ENCODE measurements around the gene ORC3. TPM values are rescaled to one million over a fixed set of nuclear protein-coding genes. Genes with fewer than 3 reads are reported as not detected.
"Not testable (repeated sequence)": the region's sequence is repeated elsewhere in the genome, so short reads cannot be mapped to it uniquely, and the experiment has no call there.

ORC3 gene
- total RNA-seq, 4 donors from 2014 or later, result 6.2 to 43.9 (median 24.8) TPM

DNA sequence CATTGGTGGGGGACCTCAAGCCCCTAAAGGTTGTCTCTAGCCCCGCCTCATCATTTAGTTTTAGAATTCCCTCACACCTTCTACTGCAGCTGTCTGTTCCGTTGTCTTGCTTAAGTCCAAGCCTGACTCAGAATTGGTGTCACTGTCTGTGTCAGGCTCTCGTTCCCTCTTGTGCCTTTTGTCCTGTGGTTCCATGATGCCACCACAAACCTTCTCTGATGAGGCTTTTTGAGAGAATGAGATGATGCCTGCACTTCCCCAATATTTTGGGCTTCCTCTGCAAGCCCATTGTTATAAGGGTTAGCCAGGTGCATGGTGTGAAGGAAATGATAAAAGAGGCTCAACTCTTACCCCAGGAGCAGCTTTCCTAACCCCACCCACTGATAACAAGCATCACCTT, 120.2 kb downstream of the ORC3 start:
- TF ChIP-seq, protein P1, sequence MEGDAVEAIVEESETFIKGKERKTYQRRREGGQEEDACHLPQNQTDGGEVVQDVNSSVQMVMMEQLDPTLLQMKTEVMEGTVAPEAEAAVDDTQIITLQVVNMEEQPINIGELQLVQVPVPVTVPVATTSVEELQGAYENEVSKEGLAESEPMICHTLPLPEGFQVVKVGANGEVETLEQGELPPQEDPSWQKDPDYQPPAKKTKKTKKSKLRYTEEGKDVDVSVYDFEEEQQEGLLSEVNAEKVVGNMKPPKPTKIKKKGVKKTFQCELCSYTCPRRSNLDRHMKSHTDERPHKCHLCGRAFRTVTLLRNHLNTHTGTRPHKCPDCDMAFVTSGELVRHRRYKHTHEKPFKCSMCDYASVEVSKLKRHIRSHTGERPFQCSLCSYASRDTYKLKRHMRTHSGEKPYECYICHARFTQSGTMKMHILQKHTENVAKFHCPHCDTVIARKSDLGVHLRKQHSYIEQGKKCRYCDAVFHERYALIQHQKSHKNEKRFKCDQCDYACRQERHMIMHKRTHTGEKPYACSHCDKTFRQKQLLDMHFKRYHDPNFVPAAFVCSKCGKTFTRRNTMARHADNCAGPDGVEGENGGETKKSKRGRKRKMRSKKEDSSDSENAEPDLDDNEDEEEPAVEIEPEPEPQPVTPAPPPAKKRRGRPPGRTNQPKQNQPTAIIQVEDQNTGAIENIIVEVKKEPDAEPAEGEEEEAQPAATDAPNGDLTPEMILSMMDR (IDR thresholded peaks at IDR 0.05), result no peak
- no peak for TF ChIP-seq POLR2A (IDR thresholded peaks at IDR 0.05)
- no peak for DNase-seq
- intact Hi-C loops (cut with DNase I; ENCODE audit: low total_unique reads), result no loop called here
- Histone ChIP-seq H3K27me3 (no peaks in the 10 kb centered on the region), H3K9me3 (no peaks in the 10 kb centered on the region), H3K4me1 (no peaks in the 10 kb centered on the region), H3K27ac (no peak overlapping the region), H3K36me3 (no peaks in the 10 kb centered on the region), H3K4me3 (no peak overlapping the region)

DNA sequence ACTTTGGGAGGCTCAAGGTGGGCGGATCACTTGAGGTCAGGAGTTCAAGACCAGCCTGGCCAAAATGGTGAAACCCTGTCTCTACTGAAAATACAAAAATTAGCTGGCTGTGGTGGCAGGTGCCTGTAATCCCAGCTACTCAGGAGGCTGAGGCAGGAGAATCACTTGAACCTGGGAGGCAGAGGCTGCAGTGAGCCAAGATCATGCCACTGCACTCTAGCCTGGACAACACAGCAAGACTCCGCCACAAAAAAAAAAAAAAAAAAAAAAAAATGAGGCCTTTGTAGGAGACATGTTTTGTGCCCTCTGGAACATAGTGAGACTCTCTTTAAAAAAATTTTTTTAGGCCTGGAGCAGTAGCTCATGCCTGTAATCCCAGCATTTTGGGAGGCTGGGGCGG, 122.8 kb downstream of the ORC3 start:
- H3K9me3 ChIP-seq; H3K4me1 ChIP-seq; H3K4me3 ChIP-seq; intact Hi-C loops (cut with DNase I; ENCODE audit: low total_unique reads); DNase-seq; H3K27me3 ChIP-seq; H3K36me3 ChIP-seq; H3K27ac ChIP-seq: not testable (repeated sequence)

DNA sequence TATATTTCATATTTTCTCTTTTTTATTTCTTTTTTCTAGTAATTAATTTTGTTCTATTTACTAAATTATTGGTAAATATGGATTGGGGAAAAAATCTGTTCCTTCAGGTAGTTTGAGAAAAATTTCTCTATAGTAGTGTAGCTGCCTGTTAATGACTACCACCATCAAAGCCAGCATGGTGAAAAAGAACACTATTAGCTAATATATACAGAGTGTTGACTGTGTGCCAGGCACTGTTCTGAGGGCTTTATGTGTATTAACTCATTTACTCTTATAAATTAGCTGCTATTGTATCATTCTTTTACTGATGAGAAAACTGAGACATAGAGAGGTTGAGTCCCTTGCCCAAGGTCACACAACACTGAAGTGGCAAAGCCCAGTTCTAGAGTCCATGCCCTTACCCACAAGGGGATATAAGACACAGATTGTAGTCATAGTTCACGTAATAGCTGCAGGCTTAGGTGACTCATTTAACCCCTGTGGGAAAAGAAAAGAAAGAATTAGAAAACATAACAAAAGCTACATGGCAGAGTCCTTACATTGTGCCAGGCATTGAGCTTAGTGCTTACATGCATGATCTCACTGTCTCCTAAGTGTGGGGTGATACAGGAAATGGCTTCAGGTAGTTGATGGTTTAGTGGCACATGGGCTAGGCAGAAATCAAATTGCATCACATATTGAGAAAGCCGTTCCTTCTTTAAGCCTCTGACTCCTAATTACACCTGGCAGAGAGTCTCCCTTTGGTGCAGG, 124.3 kb downstream of the ORC3 start:
- Histone ChIP-seq H3K27me3 (no peaks in the 10 kb centered on the region), H3K4me3 (no peak overlapping the region), H3K27ac (no peak overlapping the region), H3K4me1 (no peaks in the 10 kb centered on the region), H3K9me3 (no peaks in the 10 kb centered on the region), H3K36me3 (no peaks in the 10 kb centered on the region)
- intact Hi-C loops (cut with DNase I; ENCODE audit: low total_unique reads), result no loop called here
- DNase-seq, result no peak
- no peak for TF ChIP-seq POLR2A (IDR thresholded peaks at IDR 0.05)
- TF ChIP-seq, protein P1 (IDR thresholded peaks at IDR 0.05), result no peak

Other genes with a start within 250 kb of the ORC3 start
- 1 to 10 TPM in 2 of 4 donors, not detected in 2; 7.0 to 8.6 TPM for gene C6orf163, start 245.3 kb upstream of the ORC3 start, total RNA-seq
- 1 to 10 TPM in 2 of 4 donors, under 1 TPM in 1, not detected in 1; 0.52 to 3.9 (median 2.8) TPM for gene CFAP206, start 182.2 kb upstream of the ORC3 start, total RNA-seq
- 10 to 100 TPM; 17.6 to 38.0 (median 25.8) TPM for gene SLC35A1, start 117.2 kb upstream of the ORC3 start, total RNA-seq
- 10 to 100 TPM; 15.6 to 61.3 (median 44.1) TPM for gene RARS2, start 148 bp upstream of the ORC3 start, total RNA-seq
- gene AKIRIN2, start 112.1 kb downstream of the ORC3 start, total RNA-seq, result 10 to 100 TPM in 3 of 4 donors, 1 to 10 TPM in 1; 6.9 to 41.5 (median 24.8) TPM

All from uterus (tissue), 4 donors.